Stomach (tissue), 9 donors: ENCODE measurements around the gene CHIC2. TPM values are rescaled to one million over a fixed set of nuclear protein-coding genes. Genes with fewer than 3 reads are reported as not detected.
A peak's percentile ranks its signal among the peaks of the same experiment; 100 is the strongest.

Experiments
- DNase-seq, 2 donors: peaks; one replicate each; pipeline versions ENCODE4 v3.0.0 to v3.0.0-alpha.2; 2013 to 2019
- H3K27ac ChIP-seq, 5 donors: fragments of 200-600 bp in 4 of 5; sonication (generic) in 4 of 5; one replicate each; pipeline ENCODE4 v1.5.1; 2013 to 2019; ENCODE audit warnings: mild to moderate bottlenecking in 1 of 5, moderate library complexity in 1 of 5
- H3K27me3 ChIP-seq, 3 donors: fragments of 200-600 bp; sonication (generic); one replicate each; pipeline ENCODE4 v1.5.1; 2017 to 2019; ENCODE audit warnings: mixed run types in 1 of 3
- H3K36me3 ChIP-seq, 4 donors: fragments of 200-600 bp; sonication (generic); 1 replicate in 3 of 4; 2 replicates in 1 of 4; pipeline ENCODE4 v1.5.1; 2016 to 2019
- H3K4me1 ChIP-seq, 4 donors: fragments of 200-600 bp; sonication (generic); one replicate each; pipeline ENCODE4 v1.5.1; 2016 to 2019
- H3K4me3 ChIP-seq, 4 donors: fragments of 200-600 bp; sonication (generic) in 3 of 4; one replicate each; pipeline ENCODE4 v1.5.1; 2016 to 2019; ENCODE audit warnings: mild to moderate bottlenecking in 1 of 4
- H3K9me3 ChIP-seq, 4 donors: fragments of 200-600 bp; sonication (generic); one replicate each; pipeline ENCODE4 v1.5.1; 2016 to 2019
- CTCF ChIP-seq, 7 experiments: fragments of 450-650 bp in 4 of 7; fragments of 200-600 bp in 3 of 7; sonication (generic) in 3 of 7; IDR thresholded peaks; one replicate each; pipeline ENCODE4 v1.5.1; 2016 to 2019; ENCODE audit warnings: antibody characterized with exemption in 7 of 7, control low read depth in 2 of 7, mild to moderate bottlenecking in 1 of 7
- EP300 ChIP-seq: sonication (generic); formaldehyde crosslinking; IDR thresholded peaks from one replicate; pipeline ENCODE4 v1.6.1; 2017; ENCODE audit warnings: antibody characterized with exemption
- POLR2A ChIP-seq, 4 donors: fragments of 450-650 bp; IDR thresholded peaks; one replicate each; pipeline ENCODE4 v1.6.1; 2016; ENCODE audit warnings: antibody characterized with exemption in 4 of 4, control low read depth in 2 of 4, mild to moderate bottlenecking in 1 of 4, moderate library complexity in 1 of 4
- POLR2AphosphoS5 ChIP-seq, 3 donors: sonication (generic); formaldehyde crosslinking; IDR thresholded peaks; one replicate each; pipeline ENCODE4 v1.6.1; 2016; ENCODE audit warnings: antibody characterized with exemption in 3 of 3
- WGBS, 5 donors: extraction: QIAGEN DNeasy Blood & Tissue Kit in 3 of 5; methylation state at CpG; one replicate each; pipeline versions ENCODE4 v1.1.5 to v1.1.7; 2013 to 2018; 5-methylcytosine and 5-hydroxymethylcytosine counted together
- intact Hi-C: fragments of 100-400 bp; cut with DNase I; formaldehyde crosslinking; loops from one replicate; pipeline ENCODE4 v1.15.1; 2023; ENCODE audit warnings: low total_unique reads
- polyA plus RNA-seq, 3 donors: library from polyadenylated mRNA; stranded (reverse); fragments of 200-250 nt; gene quantifications; one replicate each; pipeline ENCODE4 v1.2.3, GENCODE V29; 2013
- total RNA-seq, 5 donors: library from RNA; depleted of rRNA; stranded (reverse); fragments of >200 nt; gene quantifications; one replicate each; pipeline versions ENCODE4 v1.1.0 to v1.2.3, GENCODE V29; 2014 to 2016
- donor health status: healthy with polysubstance abuse.
- donor health status: Bipolar disorder and iron deficiency.
- donor health status: healthy.

CHIC2 gene
- total and polyA plus RNA-seq, 8 donors: 9.8 to 128 (median 27.2) TPM

DNA sequence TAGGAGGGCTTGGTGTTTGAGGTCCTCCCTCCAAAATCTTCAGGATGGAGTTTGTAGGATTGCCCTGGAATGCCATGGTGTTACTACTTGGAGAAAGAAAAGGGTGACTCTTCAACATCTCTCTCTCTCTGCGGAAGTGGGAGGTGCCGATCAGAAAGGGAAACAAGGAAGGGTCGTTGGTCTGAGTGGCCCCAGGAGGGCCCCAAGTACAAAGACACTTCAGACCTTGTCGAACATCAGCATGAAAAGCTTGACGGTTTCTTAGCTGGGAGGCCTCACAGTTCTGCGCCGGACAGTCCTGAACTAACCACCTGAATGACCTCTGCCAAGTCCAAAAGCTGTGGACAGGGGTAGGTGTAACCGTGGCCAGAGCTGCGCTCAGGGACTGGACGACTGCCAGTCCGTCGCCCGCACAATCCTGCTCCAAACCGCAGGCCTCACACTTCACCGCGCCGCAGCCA, 34.9 kb upstream of the CHIC2 start:
- Histone ChIP-seq H3K4me3 (peak overlapping the region; percentile 27 to 47 (median 36)), H3K9me3 (no peaks in the 10 kb centered on the region), H3K27me3 (peaks cover 43 to 100% (median 99%) of the 10 kb centered on the region in 3 donors), H3K4me1 (peaks cover 32 to 43% (median 37%) of the 10 kb centered on the region in 4 donors), H3K27ac (no peak overlapping the region), H3K36me3 (no peaks in the 10 kb centered on the region)
- no peak for DNase-seq
- intact Hi-C loops: no loop called here
- TF ChIP-seq POLR2A (IDR thresholded peaks at IDR 0.05) (no peak), EP300 (no peak), POLR2AphosphoS5 (IDR thresholded peaks at IDR 0.05) (no peak), CTCF (IDR thresholded peaks at IDR 0.05) (no peak)
- WGBS, 5 donors: 1 to 12% (median 2%) methylated on average over 15 to 17 of the region's 17 CpGs

DNA sequence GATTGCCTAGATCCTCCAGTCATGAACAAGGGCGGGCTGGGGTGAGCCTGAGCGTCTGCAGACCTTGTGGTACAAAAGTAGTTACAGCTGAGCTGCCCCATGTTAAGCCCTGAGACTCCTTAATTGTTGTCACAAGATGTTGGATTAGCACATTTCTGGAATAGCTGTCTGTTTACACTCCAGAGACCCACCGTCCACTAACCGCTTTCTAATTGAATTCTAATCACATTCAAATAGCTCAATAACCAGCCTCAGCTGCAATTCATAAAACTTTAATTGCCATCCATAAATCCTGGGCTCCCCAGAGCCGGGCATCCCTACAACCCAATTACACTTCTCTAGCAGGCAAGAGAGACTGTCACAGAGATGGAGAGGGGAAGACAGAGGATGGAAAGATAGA, 34.0 kb upstream of the CHIC2 start:
- Histone ChIP-seq H3K4me3 (no peak overlapping the region), H3K27ac (no peak overlapping the region), H3K36me3 (no peaks in the 10 kb centered on the region), H3K27me3 (peaks cover 44 to 100% (median 100%) of the 10 kb centered on the region in 3 donors), H3K9me3 (no peaks in the 10 kb centered on the region), H3K4me1 (peaks cover 24 to 41% (median 32%) of the 10 kb centered on the region in 4 donors)
- no peak for DNase-seq
- WGBS, 5 donors: 14 to 25% (median 16%) methylated on average over 5 of the region's 5 CpGs
- TF ChIP-seq CTCF (IDR thresholded peaks at IDR 0.05) (no peak), POLR2AphosphoS5 (IDR thresholded peaks at IDR 0.05) (no peak), EP300 (no peak), POLR2A (IDR thresholded peaks at IDR 0.05) (no peak)
- intact Hi-C loops: no loop called here

DNA sequence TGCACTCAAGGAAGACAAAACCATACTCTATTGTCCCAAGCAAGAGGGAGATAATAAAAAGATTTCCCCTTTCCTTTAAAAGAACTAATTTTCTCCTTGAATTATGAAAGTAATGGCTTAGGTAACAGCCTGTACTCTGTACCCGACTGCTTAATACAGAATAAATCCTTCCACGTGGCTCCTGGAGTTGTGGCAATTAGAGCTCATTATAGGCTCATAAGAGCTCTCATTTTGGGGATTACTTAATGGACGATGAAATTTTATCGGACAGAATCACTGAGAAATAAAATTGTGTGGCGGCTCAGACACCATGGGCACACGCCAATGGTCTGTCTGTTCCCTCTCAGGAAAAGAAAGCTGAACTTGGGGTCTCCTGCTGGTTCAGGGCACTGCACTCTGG, 32.7 kb upstream of the CHIC2 start:
- Histone ChIP-seq H3K4me1 (peaks cover 29 to 51% (median 39%) of the 10 kb centered on the region in 4 donors), H3K27me3 (peaks cover 46 to 100% (median 99%) of the 10 kb centered on the region in 3 donors), H3K9me3 (no peaks in the 10 kb centered on the region), H3K36me3 (no peaks in the 10 kb centered on the region), H3K27ac (no peak overlapping the region), H3K4me3 (no peak overlapping the region)
- WGBS, 5 donors: 43 to 57% (median 53%) methylated on average over 6 of the region's 6 CpGs
- TF ChIP-seq CTCF (IDR thresholded peaks at IDR 0.05) (no peak), POLR2AphosphoS5 (IDR thresholded peaks at IDR 0.05) (no peak), POLR2A (IDR thresholded peaks at IDR 0.05) (no peak), EP300 (no peak)
- intact Hi-C loops: no loop called here
- DNase-seq: no peak

DNA sequence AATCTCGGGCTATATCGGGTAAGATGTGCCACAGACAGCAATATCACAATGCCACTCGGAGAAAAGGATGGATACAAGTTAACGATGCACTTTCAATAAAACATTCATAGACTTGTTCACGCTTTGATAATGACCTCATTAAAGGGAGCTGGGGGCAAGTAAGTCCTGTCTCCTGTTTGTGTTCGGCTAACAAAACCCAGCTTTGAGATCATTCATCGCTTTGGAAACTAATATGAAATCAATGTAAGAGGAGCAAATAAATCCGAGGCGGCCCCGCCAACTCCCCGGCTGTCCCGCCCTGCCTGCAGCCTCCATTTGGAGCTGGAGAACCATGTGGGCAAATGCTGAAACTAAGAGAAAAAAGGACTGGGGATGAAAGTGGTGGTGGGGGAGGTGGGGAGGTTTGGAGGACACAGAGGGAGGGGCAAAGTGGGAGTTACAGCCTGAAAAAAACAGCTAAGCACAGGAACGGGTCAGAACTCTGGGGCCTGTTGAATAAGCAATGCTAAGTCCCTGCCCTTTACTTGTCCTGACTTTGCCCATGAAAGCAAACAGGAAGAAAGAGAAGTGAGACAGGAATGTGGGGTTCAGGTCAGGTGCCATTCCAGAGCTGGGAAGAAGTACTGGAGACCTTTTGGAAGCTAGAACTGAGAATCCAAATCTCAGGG, 32.0 kb upstream of the CHIC2 start:
- intact Hi-C loops: no loop called here
- DNase-seq: no peak
- Histone ChIP-seq H3K27ac (no peak overlapping the region), H3K36me3 (no peaks in the 10 kb centered on the region), H3K4me1 (peaks cover 32 to 54% (median 42%) of the 10 kb centered on the region in 4 donors), H3K9me3 (no peaks in the 10 kb centered on the region), H3K27me3 (peaks cover 40 to 100% (median 93%) of the 10 kb centered on the region in 3 donors), H3K4me3 (no peak overlapping the region)
- WGBS, 5 donors: 22 to 31% (median 27%) methylated on average over 13 of the region's 13 CpGs
- TF ChIP-seq POLR2A (IDR thresholded peaks at IDR 0.05) (no peak), CTCF (IDR thresholded peaks at IDR 0.05) (no peak), EP300 (no peak), POLR2AphosphoS5 (IDR thresholded peaks at IDR 0.05) (no peak)
